GM21423 (cell line): ENCODE results near the gene MED13.
"Not testable (repeated sequence)": the region's sequence is repeated elsewhere in the genome, so short reads cannot be mapped to it uniquely, and the experiment has no call there.

Source experiments
- ATAC-seq: cut with Tn5 transposase; IDR thresholded peaks from one replicate; pipeline ENCODE4 v1.9.1; 2021; ENCODE audit warnings: mild to moderate bottlenecking, moderate library complexity; ENCODE audit not compliant: unreplicated experiment

The MED13 gene

GRCh38 chr17:62089334-62089733 lies 24.3 kb upstream of the MED13 start:
- no peak for ATAC-seq

DNA sequence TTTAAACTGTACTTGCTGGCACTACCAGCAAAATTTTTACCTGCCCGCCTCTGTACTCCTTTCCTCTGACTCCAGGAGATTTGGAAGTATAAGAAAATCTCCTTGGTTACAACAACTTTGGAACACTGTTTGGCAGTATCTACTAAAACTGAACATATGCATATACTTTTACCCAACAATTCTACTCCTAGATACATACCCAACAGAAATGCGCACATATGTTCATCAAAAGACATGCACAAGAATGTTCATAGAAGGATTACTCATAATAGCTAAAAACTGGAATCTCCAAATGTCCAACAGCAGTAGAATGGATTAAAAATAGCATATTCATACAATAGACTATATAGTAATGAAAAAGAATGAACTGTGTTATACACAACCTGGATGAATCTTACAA lies 21.7 kb upstream of the MED13 start:
- no peak for ATAC-seq

DNA sequence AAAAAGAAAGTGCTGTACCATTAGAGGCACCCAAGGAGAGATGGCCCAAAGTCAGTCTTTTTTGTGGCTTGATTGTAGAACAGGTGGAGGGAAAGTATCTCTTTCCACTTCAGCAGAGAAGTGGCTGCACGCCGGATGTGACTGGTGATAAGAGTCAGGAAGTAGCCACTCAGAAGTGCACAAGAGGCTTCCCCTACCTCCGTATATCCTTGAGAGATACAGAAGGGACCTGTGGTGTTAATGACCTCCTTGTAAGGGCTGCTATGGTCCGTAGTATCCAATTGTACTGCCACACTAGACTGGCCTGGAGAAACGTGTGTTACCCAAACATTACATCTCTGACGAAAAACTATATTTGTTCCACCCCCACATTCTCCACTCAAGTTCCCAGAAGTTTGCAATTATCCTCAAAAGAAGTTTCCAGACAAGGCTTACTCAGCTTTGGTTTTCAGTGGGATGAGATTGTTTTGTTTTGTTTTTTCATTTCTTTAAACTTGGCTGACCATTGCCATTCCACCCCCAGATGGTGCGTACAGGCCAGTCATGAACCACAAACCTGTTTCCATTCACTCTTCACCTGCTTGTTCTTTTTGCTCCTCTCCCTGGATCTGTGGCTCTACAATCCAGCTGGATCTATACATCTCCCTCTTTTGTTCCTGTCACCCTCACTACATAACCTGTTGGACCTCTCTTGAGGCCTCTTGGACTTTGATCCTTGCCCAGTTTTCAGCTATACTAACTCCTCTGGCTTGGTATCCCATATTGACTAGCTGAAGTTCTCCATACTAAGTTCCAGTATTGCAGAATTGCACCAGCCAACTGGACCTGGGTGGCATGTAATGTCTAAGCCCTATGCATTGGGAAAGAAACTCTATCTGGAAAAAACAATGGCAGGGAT lies 20.7 kb upstream of the MED13 start:
- ATAC-seq: peak; percentile 64

GRCh38 chr17:62084585-62084984 lies 19.5 kb upstream of the MED13 start:
- ATAC-seq: no peak

DNA sequence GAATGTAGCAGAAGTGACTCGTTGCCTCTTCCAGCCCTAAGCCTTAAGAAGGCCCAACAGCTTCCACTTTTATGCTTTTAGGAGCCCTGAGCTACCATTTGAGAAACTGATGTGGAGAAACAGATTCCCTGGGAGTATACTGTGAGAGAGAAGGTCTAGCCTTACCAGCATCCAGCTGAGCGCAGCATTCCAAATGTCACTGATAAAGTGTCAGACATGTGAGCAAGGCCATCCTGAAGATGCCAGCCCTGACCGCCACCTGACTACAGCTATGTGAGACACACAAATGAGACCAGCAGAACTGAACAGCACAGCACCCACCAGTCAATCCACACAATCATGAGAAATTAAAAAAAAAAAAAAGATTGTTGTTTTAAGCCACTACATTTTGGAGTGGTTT lies 18.6 kb upstream of the MED13 start:
- ATAC-seq: no peak

DNA sequence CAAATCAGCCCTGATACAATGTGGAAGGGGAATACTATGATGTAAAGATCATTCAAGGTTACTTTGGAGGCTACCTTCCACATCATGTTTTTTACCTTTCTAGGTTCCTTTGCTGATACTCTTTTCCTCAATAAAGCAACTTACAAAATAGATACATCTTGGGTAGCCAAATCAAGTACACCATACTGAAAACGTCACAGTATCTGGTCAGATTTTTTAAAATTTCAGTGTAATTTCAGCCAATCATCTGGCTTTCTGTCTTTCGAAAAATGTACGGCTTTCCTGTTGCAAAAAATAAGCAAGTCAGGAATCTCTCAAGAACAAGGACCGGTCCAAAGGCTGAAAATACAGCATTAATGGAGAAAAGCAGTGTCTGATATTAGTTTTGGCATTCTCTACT lies 15.6 kb upstream of the MED13 start:
- ATAC-seq: no peak

- ATAC-seq: no peak
Observed at GRCh38 chr17:62078009-62078408, 12.9 kb upstream of the MED13 start.

DNA sequence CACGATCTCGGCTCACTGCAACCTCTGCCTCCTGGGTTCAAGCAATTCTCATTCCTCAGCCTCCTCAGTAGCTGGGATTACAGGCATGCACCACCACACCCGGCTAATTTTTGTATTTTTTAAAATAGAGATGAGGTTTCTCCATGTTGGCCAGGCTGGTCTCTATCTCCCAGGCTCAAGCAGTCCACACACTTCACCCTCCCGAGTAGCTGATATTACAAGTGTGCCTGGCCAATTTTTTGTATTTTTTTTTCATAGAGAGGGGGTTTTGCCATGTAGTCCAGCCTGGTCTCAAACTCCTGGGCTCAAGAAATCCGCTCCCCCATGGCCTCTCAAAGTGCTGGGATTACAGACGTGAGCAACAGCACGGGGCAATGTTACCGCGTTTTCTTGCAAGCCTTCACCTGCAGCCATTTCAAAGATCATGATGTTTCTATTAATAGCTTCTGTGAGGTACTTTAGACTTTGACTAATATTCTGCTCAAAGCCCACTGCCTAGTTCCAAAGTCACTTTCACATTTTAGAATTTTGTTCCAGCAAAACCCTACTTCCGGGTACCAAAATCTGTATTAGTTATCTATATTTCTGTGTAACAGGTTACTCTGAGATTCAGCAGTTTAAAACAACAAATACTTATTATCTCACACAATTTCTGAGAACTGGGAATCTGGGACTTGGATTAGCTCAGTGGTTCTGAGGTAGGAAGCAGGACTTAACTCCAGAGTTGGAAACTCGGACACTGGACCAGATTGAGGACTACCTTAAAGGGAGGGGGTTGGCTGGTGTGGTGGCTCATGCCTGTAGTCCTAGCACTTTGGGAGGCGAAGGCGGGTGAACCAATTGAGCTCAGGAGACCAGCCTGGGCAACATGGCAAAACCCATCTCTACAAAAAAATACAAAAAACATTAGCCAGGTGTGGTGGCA lies 12.0 kb upstream of the MED13 start:
- no peak for ATAC-seq

- no peak for ATAC-seq
Observed at GRCh38 chr17:62075308-62075815, 10.3 kb upstream of the MED13 start.

GRCh38 chr17:62073993-62074392 lies 8.9 kb upstream of the MED13 start:
- no peak for ATAC-seq

DNA sequence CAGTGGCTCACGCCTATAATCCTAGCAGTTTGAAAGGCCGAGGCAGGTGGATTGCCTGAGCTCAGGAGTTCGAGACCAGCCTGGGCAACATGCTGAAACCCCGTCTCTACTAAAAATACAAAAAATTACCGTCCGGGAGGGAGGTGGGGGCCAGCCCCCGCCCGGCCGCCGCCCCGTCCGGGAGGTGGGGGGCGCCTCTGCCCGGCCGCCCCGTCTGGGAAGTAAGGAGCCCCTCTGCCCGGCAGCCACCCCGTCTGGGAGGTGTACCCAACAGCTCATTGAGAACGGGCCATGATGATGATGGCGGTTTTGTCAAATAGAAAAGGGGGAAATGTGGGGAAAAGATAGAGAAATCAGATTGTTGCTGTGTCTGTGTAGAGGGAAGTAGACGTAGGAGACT lies 7.8 kb upstream of the MED13 start:
- not testable (repeated sequence) for ATAC-seq

GRCh38 chr17:62070900-62071299 lies 5.8 kb upstream of the MED13 start:
- ATAC-seq: no peak

DNA sequence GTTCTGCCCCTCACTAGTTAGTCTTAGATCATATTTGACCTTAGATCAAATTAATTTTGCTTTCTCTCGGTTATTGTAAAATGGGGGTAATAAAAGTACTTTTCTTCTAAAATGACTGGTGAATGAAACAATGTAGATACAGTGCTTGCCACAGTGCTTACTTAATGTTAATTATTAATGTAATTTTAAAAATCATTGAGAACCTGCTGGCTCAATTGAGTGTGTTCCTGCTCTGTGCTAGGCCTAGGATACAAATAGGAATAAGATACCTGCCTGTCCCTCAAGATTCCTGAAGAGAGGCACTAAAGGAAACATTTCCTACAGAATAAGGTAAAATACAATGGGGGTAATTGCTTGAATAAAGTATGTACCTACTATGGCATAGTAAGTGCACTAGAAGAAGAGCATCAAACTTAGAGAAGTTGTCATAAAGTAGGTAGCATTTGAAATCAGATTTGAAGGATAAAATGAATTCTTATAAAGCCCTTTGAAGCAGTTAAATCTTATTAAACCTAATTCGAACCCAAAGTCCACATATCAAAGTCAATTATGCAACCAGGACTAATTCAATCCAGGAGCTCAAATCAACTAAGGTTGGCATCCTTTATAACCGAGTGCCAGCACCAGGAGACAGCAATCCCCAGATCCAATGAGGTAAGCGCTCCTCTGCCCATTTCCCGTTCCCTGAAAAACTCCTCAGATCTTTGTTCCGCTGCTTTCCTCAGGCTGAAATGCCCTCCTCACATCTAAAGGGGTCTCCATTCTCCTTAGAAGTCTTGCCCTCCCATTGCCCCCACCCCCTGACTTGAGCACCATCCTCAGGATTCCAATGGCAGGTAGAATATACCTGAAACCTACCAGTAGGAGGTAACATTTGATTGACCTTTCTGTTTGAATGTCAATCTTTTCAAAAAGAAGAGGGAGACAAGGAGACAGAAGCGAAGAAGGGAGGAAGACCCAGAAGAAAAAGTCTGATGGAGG lies 2.4 kb upstream of the MED13 start:
- ATAC-seq: no peak

GRCh38 chr17:62065611-62066468 lies 762 bp upstream of the MED13 start:
- peak; percentile 92 for ATAC-seq

DNA sequence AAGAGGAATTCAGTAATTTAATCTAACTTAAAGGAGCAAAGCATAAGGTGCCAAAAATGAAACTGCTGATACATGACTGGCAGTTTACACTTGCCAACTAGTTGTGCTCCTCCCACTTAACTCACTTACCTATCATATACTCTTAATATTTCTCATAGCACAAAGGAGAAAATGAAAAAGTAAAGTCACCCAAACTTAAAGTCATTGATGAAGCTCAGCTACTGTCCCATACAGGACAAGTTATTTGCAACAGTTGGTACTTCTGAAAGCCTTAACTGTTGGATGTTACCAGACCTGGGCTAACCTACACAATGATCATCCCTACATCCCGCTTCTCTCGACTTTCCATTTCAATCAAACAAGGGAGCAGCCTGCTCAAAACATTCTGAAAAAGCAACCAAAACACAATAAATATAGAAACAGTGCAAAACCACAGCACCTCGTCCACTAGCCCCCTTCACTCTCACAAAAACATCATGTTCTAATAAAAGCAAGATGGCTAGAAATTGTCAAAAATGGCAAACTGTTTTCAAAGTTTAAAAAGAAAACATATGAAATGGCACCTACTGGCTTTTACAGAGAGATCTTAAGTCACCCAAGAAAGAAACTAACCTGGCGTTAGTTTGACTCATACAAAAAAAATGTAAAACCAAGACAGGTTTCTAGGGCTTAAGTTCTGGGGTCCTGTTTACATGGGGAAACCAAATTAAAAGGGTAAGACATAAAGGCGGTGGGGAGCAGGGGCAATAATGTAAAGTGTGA lies 868 bp downstream of the MED13 start:
- ATAC-seq: no peak

DNA sequence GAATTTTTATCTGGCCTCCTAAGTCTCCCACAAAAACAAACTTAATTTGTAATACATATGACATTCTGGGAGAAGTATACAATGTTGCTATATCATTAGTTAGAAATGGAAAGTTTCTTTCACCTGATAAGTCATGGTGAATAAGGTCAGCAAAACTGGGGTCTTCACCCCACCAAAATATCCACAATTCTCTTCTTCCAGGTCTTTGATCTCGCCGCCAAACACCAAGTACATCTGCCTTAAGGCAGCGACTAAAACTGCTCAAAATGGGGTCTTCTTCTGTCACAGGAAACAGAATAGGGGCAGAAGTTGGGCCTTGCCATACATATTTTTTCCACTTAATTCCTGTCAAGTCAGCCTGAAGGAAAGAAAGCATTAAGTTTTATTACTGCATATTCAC lies 2.1 kb downstream of the MED13 start:
- ATAC-seq: no peak

GRCh38 chr17:62062302-62062701 lies 2.8 kb downstream of the MED13 start:
- ATAC-seq: no peak

- no peak for ATAC-seq
Observed at GRCh38 chr17:62059414-62059813, 5.7 kb downstream of the MED13 start.

- ATAC-seq: no peak
Observed at GRCh38 chr17:62058611-62059010, 6.5 kb downstream of the MED13 start.
